PC-9 (cell line): ENCODE results near the gene SLC41A3. TPM values are rescaled to one million over a fixed set of nuclear protein-coding genes. Genes with fewer than 3 reads are reported as not detected.
"Not testable (repeated sequence)": the region's sequence is repeated elsewhere in the genome, so short reads cannot be mapped to it uniquely, and the experiment has no call there.

Experiments
- BruUV-seq: library from RNA; stranded (reverse); fragments of 400-500 nt; replicated peaks from 2 replicates; lab custom pipeline; 2021; lab: Mats Ljungman, UMichigan
- CTCF ChIA-PET: fragments of 300-600 bp; sonication (Branson Sonifier 250); formaldehyde crosslinking; loops from one replicate; lab custom pipeline; 2022; ENCODE audit warnings: antibody characterized with exemption; lab: Charles Lee
- POLR2A ChIA-PET: fragments of 300-600 bp; sonication (Branson Sonifier 250); formaldehyde crosslinking; loops from one replicate; lab custom pipeline; 2022; ENCODE audit warnings: antibody characterized with exemption; ENCODE audit not compliant: unreplicated experiment; lab: Charles Lee
- DNase-seq, 2 experiments: peaks; one replicate each; pipeline versions ENCODE4 v3.0.0 to v3.0.0-alpha.2; 2015 to 2022; ENCODE audit warnings: mixed read lengths in 1 of 2
- H2AFZ ChIP-seq: fragments of 200-600 bp; sonication (generic); 2 replicates; pipeline ENCODE4 v1.8.1; 2017; ENCODE audit warnings: antibody characterized with exemption
- H3F3A ChIP-seq: fragments of 200-600 bp; sonication (generic); 2 replicates; pipeline ENCODE4 v1.8.1; 2017; ENCODE audit warnings: antibody characterized with exemption, mild to moderate bottlenecking, low read depth; ENCODE audit not compliant: insufficient read depth
- H3K27ac ChIP-seq: fragments of 200-600 bp; sonication (generic); 2 replicates; pipeline ENCODE4 v1.6.1; 2016; ENCODE audit warnings: mixed run types
- H3K27me3 ChIP-seq: fragments of 200-600 bp; sonication (generic); 2 replicates; pipeline ENCODE4 v1.6.1; 2016; ENCODE audit warnings: low read depth, mixed run types; ENCODE audit not compliant: insufficient read depth
- H3K36me3 ChIP-seq: fragments of 200-600 bp; sonication (generic); 2 replicates; pipeline ENCODE4 v1.6.1; 2016; ENCODE audit warnings: low read depth, mixed run types
- H3K4me1 ChIP-seq: fragments of 200-600 bp; sonication (generic); replicated peaks from 2 replicates; pipeline ENCODE4 v1.6.1; 2016; ENCODE audit warnings: mixed run types; ENCODE audit not compliant: insufficient read depth
- H3K4me2 ChIP-seq: fragments of 200-600 bp; sonication (generic); 2 replicates; pipeline ENCODE4 v1.6.1; 2017; ENCODE audit warnings: mixed run types
- H3K4me3 ChIP-seq: fragments of 200-600 bp; sonication (generic); 2 replicates; pipeline ENCODE4 v1.6.1; 2016; ENCODE audit warnings: mixed run types
- H3K79me2 ChIP-seq: fragments of 200-600 bp; sonication (generic); 2 replicates; pipeline ENCODE4 v1.6.1; 2017; ENCODE audit warnings: low read depth, mixed run types
- H3K9me2 ChIP-seq: fragments of 200-600 bp; sonication (generic); 2 replicates; pipeline ENCODE4 v1.8.1; 2017; ENCODE audit warnings: mild to moderate bottlenecking; ENCODE audit not compliant: insufficient read depth
- H3K9me3 ChIP-seq: fragments of 200-600 bp; sonication (generic); 2 replicates; pipeline ENCODE4 v1.8.1; 2016; ENCODE audit warnings: low read depth; ENCODE audit not compliant: insufficient read depth
- H4K20me1 ChIP-seq: fragments of 200-600 bp; sonication (generic); 2 replicates; pipeline ENCODE4 v1.8.1; 2017; ENCODE audit not compliant: insufficient read depth
- EZH2 ChIP-seq: fragments of 200-600 bp; sonication (generic); IDR thresholded peaks from 2 replicates; pipeline ENCODE4 v1.8.0; 2017; ENCODE audit warnings: antibody characterized with exemption, low read depth
- intact Hi-C: fragments of 100-400 bp; cut with micrococcal nuclease; formaldehyde crosslinking; loops from one replicate; pipeline ENCODE4 v1.10.0; 2022; ENCODE audit not compliant: unreplicated experiment
- total RNA-seq: library from RNA; stranded (reverse); gene quantifications from 2 replicates; pipeline ENCODE4 v1.2.3, GENCODE V29; 2021
- TF ChIP-seq, protein P1 (sequence below): fragments of 200-600 bp; sonication (generic); conservative IDR thresholded peaks from 2 replicates; pipeline ENCODE4 v1.6.1; 2017; ENCODE audit warnings: mixed run types, antibody characterized with exemption, mild to moderate bottlenecking, moderate library complexity

The SLC41A3 gene
- total RNA-seq, 1 experiment from 2014 or later = 67.0 TPM

DNA sequence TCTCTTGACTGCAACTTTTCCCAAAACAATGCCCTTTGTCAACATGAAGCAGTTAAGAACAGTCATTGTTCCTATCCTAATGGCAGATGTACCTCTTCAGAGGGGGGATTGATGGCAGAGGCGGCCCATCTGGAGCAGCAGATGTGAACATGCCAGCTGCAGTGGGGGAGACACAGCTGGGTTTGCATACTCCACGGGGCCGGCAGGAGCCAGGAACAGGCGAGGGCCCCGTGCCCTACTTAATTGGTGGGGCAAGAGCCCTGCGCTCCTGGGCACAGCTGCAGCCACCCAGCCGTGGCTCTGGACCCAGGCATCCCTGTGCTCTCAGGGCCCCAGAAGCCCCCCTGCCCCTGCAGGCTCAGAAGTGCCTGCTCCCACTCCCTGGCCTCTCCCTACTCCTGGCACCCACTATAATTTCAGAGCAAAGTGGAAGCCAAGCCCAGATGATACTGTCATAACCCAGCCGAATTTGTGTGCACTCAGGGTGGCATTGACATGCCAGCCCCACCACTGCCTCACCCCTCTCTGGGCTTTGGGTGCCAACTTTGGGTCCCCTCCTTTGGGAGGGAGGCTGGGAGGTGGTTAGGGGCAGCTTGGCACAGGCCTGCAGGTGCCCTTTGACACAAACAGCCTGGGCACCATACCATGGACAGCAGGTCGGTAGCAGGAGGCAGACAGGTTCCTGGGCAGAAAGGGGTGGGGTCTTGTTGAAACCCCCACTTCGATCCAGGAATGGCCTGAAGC, 80.3 kb downstream of the SLC41A3 start:
- Histone ChIP-seq H2AFZ (no peak overlapping the region), H3K27me3 (no peaks in the 10 kb centered on the region), H3K4me2 (no peak overlapping the region), H3K27ac (no peak overlapping the region), H3K79me2 (no peaks in the 10 kb centered on the region), H3F3A (no peaks in the 10 kb centered on the region), H3K4me1 (no peaks in the 10 kb centered on the region), H3K4me3 (no peak overlapping the region), H3K36me3 (no peaks in the 10 kb centered on the region), H3K9me3 (peaks cover 7% of the 10 kb centered on the region; the same call in 1 of the 2 replicates), H4K20me1 (no peaks in the 10 kb centered on the region), H3K9me2 (no peaks in the 10 kb centered on the region)
- no TSS peak for BruUV-seq
- ChIA-PET POLR2A (no interaction called here), CTCF (no interaction called here)
- intact Hi-C loops = no loop called here
- no peak for DNase-seq
- TF ChIP-seq, protein P1, sequence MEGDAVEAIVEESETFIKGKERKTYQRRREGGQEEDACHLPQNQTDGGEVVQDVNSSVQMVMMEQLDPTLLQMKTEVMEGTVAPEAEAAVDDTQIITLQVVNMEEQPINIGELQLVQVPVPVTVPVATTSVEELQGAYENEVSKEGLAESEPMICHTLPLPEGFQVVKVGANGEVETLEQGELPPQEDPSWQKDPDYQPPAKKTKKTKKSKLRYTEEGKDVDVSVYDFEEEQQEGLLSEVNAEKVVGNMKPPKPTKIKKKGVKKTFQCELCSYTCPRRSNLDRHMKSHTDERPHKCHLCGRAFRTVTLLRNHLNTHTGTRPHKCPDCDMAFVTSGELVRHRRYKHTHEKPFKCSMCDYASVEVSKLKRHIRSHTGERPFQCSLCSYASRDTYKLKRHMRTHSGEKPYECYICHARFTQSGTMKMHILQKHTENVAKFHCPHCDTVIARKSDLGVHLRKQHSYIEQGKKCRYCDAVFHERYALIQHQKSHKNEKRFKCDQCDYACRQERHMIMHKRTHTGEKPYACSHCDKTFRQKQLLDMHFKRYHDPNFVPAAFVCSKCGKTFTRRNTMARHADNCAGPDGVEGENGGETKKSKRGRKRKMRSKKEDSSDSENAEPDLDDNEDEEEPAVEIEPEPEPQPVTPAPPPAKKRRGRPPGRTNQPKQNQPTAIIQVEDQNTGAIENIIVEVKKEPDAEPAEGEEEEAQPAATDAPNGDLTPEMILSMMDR = no peak
- no peak for TF ChIP-seq EZH2

DNA sequence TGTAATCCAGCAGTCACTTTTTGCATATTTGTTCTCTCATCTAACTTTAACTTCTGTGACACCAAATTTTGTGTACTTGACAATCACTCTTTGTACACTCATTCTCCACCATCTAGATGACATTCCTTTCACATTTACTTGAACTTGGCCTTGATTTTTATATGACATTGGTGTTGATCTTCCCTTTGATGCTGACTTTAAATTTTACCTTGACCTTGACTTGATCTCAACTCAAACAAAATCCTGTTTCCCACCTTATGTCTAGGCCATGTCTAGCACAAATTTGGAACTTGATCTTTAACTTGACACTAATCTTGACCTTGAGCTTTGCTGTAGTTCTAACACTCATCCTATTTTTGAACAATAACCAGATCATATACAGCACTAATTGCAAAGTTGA, 81.7 kb downstream of the SLC41A3 start:
- H3K4me1 ChIP-seq = no peaks in the 10 kb centered on the region
- H3K27me3 ChIP-seq = no peaks in the 10 kb centered on the region
- no peaks in the 10 kb centered on the region for H4K20me1 ChIP-seq
- DNase-seq = no peak
- H3K79me2 ChIP-seq = no peaks in the 10 kb centered on the region
- ChIA-PET POLR2A (no interaction called here), CTCF (no interaction called here)
- no peak for TF ChIP-seq EZH2
- TF ChIP-seq, protein P1 = no peak
- no peaks in the 10 kb centered on the region for H3K9me2 ChIP-seq
- H3K4me2 ChIP-seq = no peak overlapping the region
- H3K27ac ChIP-seq = no peak overlapping the region
- H3K9me3 ChIP-seq = peaks cover 8% of the 10 kb centered on the region; the same call in 1 of the 2 replicates
- H2AFZ ChIP-seq = no peak overlapping the region
- H3K36me3 ChIP-seq = no peaks in the 10 kb centered on the region
- intact Hi-C loops = no loop called here
- BruUV-seq = no TSS peak
- H3F3A ChIP-seq = no peaks in the 10 kb centered on the region
- no peak overlapping the region for H3K4me3 ChIP-seq

DNA sequence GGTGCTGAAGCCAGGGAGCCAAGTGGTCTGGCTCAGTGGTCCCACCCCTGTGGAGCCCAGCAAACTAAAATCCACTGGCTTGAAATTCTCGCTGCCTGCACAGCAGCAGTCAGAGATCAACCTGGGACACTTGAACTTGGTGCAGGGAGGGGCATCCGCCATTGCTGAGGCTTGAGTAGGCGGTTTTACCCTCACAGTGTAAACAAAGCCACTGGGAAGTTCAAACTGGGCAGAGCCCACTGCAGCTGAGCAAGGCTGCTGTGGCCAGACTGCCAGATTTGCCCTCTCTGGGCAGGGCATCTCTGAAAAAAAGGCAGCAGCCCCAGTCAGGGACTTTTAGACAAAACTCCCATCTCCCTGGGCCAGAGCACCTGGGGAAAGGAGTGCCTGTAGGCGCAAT, 87.2 kb downstream of the SLC41A3 start:
- DNase-seq, H3K27ac ChIP-seq, H3K4me1 ChIP-seq, H3K79me2 ChIP-seq, intact Hi-C loops, H3F3A ChIP-seq, H3K36me3 ChIP-seq, H3K9me2 ChIP-seq, H4K20me1 ChIP-seq, CTCF ChIA-PET, H3K4me3 ChIP-seq, H3K9me3 ChIP-seq, H2AFZ ChIP-seq, H3K4me2 ChIP-seq, H3K27me3 ChIP-seq, BruUV-seq: not testable (repeated sequence)
- POLR2A ChIA-PET = interaction anchor here (0.7 kb wide), 1 partner anchor 38 kb away, joined by 3 read pairs; no protein-coding TSS in a partner anchor
